IMR-90 (cell line): Measurements from ENCODE around the gene TMPRSS2. TPM values are rescaled to one million over a fixed set of nuclear protein-coding genes. Genes with fewer than 3 reads are reported as not detected.
"Not testable (repeated sequence)": the region's sequence is repeated elsewhere in the genome, so short reads cannot be mapped to it uniquely, and the experiment has no call there.

Experiments used
- ATAC-seq: fragments of 200-7000 bp; cut with Tn5 transposase; 2 replicates; pipeline ENCODE4 v1.9.1; 2020; ENCODE audit warnings: low read depth, mild to moderate bottlenecking, moderate library complexity
- BruUV-seq: library from RNA; stranded (reverse); fragments of 400-500 nt; replicated peaks from 2 replicates; lab custom pipeline; 2021; lab: Mats Ljungman, UMichigan
- CTCF ChIA-PET: fragments of 300-600 bp; formaldehyde crosslinking; extraction: SDS; loops from one replicate; lab custom pipeline; 2021; ENCODE audit warnings: antibody characterized with exemption; lab: Yijun Ruan, JAX
- POLR2A ChIA-PET: fragments of 300-600 bp; sonication (Branson Sonifier 250); formaldehyde crosslinking; loops from one replicate; lab custom pipeline; 2022; ENCODE audit warnings: antibody characterized with exemption; ENCODE audit not compliant: unreplicated experiment; lab: Charles Lee
- DNase-seq: peaks from one replicate; pipeline ENCODE4 v3.0.0; 2013
- H2AFZ ChIP-seq: replicated peaks from 2 replicates; pipeline ENCODE3; 2013; ENCODE audit warnings: low read length, mild to moderate bottlenecking; ENCODE audit not compliant: poor library complexity
- H2AK5ac ChIP-seq: 2 replicates; pipeline ENCODE4 v1.6.1; 2013; ENCODE audit warnings: low read depth, low read length, inconsistent platforms
- H2AK9ac ChIP-seq: replicated peaks from 2 replicates; pipeline ENCODE3; 2013; ENCODE audit warnings: mild to moderate bottlenecking, low read depth, low read length, moderate library complexity; ENCODE audit not compliant: poor library complexity
- H2BK120ac ChIP-seq: 2 replicates; pipeline ENCODE4 v1.6.1; 2013; ENCODE audit warnings: low read depth, low read length, inconsistent platforms
- H2BK15ac ChIP-seq: 3 replicates; pipeline ENCODE4 v1.6.1; 2013; ENCODE audit warnings: low read depth, low read length, inconsistent platforms
- H2BK20ac ChIP-seq: 2 replicates; pipeline ENCODE4 v1.6.1; 2013; ENCODE audit warnings: low read depth, mild to moderate bottlenecking, inconsistent platforms, low read length, moderate library complexity
- H2BK5ac ChIP-seq: 2 replicates; pipeline ENCODE4 v1.6.1; 2013; ENCODE audit warnings: mild to moderate bottlenecking, low read depth, low read length, inconsistent platforms; ENCODE audit not compliant: poor library complexity, severe bottlenecking
- H3K14ac ChIP-seq: replicated peaks from 2 replicates; pipeline ENCODE4 v1.6.1; 2013; ENCODE audit warnings: low read depth, low read length, inconsistent platforms
- H3K18ac ChIP-seq: 2 replicates; pipeline ENCODE4 v1.6.1; 2013; ENCODE audit warnings: low read depth, low read length, control low read depth
- H3K23ac ChIP-seq: 2 replicates; pipeline ENCODE4 v1.6.1; 2013; ENCODE audit warnings: low read depth, low read length, inconsistent platforms
- H3K27ac ChIP-seq: 2 replicates; pipeline ENCODE4 v1.5.1; 2013; ENCODE audit warnings: mild to moderate bottlenecking, control low read depth, low read length; ENCODE audit not compliant: insufficient read depth
- H3K27me3 ChIP-seq: 2 replicates; pipeline ENCODE4 v1.6.1; 2013; ENCODE audit warnings: low read length; ENCODE audit not compliant: control insufficient read depth, insufficient read depth
- H3K36me3 ChIP-seq: 2 replicates; pipeline ENCODE4 v1.6.1; 2013; ENCODE audit warnings: low read length, mixed read lengths; ENCODE audit not compliant: control insufficient read depth, insufficient read depth
- H3K4ac ChIP-seq: 2 replicates; pipeline ENCODE4 v1.6.1; 2013; ENCODE audit warnings: low read depth, low read length, inconsistent platforms
- H3K4me1 ChIP-seq: 2 replicates; pipeline ENCODE4 v1.6.1; 2013; ENCODE audit warnings: low read length, mixed read lengths; ENCODE audit not compliant: control insufficient read depth, insufficient read depth
- H3K4me2 ChIP-seq: 2 replicates; pipeline ENCODE4 v1.6.1; 2013; ENCODE audit warnings: low read depth, mild to moderate bottlenecking, control low read depth, low read length, moderate library complexity
- H3K4me3 ChIP-seq: 2 replicates; pipeline ENCODE4 v1.5.1; 2013; ENCODE audit warnings: low read depth, mild to moderate bottlenecking, control low read depth, low read length, moderate library complexity; ENCODE audit not compliant: insufficient read depth
- H3K56ac ChIP-seq: 2 replicates; pipeline ENCODE4 v1.6.1; 2013; ENCODE audit warnings: low read length, inconsistent platforms; ENCODE audit not compliant: insufficient read depth; ENCODE audit errors: extremely low read depth
- H3K79me1 ChIP-seq, 2 experiments: 2 replicates each; pipeline ENCODE4 v1.6.1; 2013; ENCODE audit warnings: low read length in 2 of 2, inconsistent platforms in 1 of 2, low read depth in 1 of 2
- H3K9ac ChIP-seq: 2 replicates; pipeline ENCODE4 v1.6.1; 2013; ENCODE audit warnings: low read depth, low read length, control low read depth
- H3K9me1 ChIP-seq: 2 replicates; pipeline ENCODE4 v1.6.1; 2013; ENCODE audit warnings: low read length, inconsistent platforms; ENCODE audit not compliant: insufficient read depth
- H3K9me3 ChIP-seq: 2 replicates; pipeline ENCODE4 v1.6.1; 2013; ENCODE audit warnings: low read length; ENCODE audit not compliant: control insufficient read depth, insufficient read depth
- H4K20me1 ChIP-seq: 2 replicates; pipeline ENCODE4 v1.6.1; 2013; ENCODE audit warnings: low read length, inconsistent platforms; ENCODE audit not compliant: insufficient read depth
- H4K5ac ChIP-seq: 2 replicates; pipeline ENCODE4 v1.6.1; 2013; ENCODE audit warnings: mild to moderate bottlenecking, low read depth, low read length, control low read depth
- H4K8ac ChIP-seq, 2 experiments: 2 replicates each; pipeline ENCODE4 v1.6.1; 2013; ENCODE audit warnings: low read depth in 2 of 2, low read length in 2 of 2, control low read depth in 1 of 2, inconsistent platforms in 1 of 2
- H4K91ac ChIP-seq: 2 replicates; pipeline ENCODE4 v1.6.1; 2013; ENCODE audit warnings: low read depth, low read length, inconsistent platforms; ENCODE audit not compliant: insufficient read depth
- WGBS, 2 experiments: methylation state at CpG; one replicate each; pipeline versions ENCODE4 v1.1.5 to v1.1.7; 2013; ENCODE audit warnings: missing lambda C conversion rate in 2 of 2; ENCODE audit not compliant: insufficient read length in 1 of 2; ENCODE audit errors: extremely low coverage in 2 of 2; 5-methylcytosine and 5-hydroxymethylcytosine counted together
- dilution Hi-C: fragments of 300-500 bp; cut with HindIII; formaldehyde crosslinking; loops from one replicate; pipeline ENCODE4 v1.14.3; 2018; ENCODE audit warnings: low sequenced_read_pairs; ENCODE audit not compliant: unreplicated experiment
- in situ Hi-C: fragments of 300-500 bp; cut with MboI; formaldehyde crosslinking; loops from 3 replicates; pipeline ENCODE4 v1.14.3; 2019; ENCODE audit warnings: low sequenced_read_pairs, inconsistent platforms, mixed read lengths
- intact Hi-C: fragments of 100-400 bp; cut with micrococcal nuclease; formaldehyde crosslinking; loops from 2 replicates; pipeline ENCODE4 v1.10.0; 2022
- polyA plus RNA-seq, 3 experiments: library from polyadenylated mRNA; depleted of rRNA; stranded (reverse); fragments of >200 nt; gene quantifications; 2 replicates each; pipeline ENCODE4 v1.2.3, GENCODE V29; 2012; ENCODE audit warnings: low replicate concordance in 1 of 3
- total RNA-seq: library from RNA; depleted of rRNA; stranded (reverse); fragments of >200 nt; gene quantifications from 2 replicates; pipeline ENCODE4 v1.2.3, GENCODE V29; 2012

The TMPRSS2 gene
- total and polyA plus RNA-seq, 2 of the 4 experiments (the other 2 are of a cell fraction): not detected

GRCh38 chr21:41420998-41421397 lies 87.0 kb downstream of the TMPRSS2 start:
- H2AFZ ChIP-seq, CTCF ChIA-PET, in situ Hi-C loops, H3K4me1 ChIP-seq, H3K4me3 ChIP-seq, H2BK5ac ChIP-seq, H3K27me3 ChIP-seq, dilution Hi-C loops, H3K27ac ChIP-seq, H4K20me1 ChIP-seq, BruUV-seq, POLR2A ChIA-PET, H3K9me1 ChIP-seq, H3K14ac ChIP-seq, H2BK15ac ChIP-seq, H2BK20ac ChIP-seq, H3K79me1 ChIP-seq, ATAC-seq, H3K18ac ChIP-seq, H3K9me3 ChIP-seq, H3K4me2 ChIP-seq, DNase-seq, H2AK9ac ChIP-seq, H2AK5ac ChIP-seq, H3K36me3 ChIP-seq, H2BK120ac ChIP-seq, H3K9ac ChIP-seq, H3K56ac ChIP-seq, H3K23ac ChIP-seq, H4K91ac ChIP-seq, H4K5ac ChIP-seq, H3K4ac ChIP-seq: not testable (repeated sequence)
- peak overlapping the region in 1 of 2 experiments; percentile 88; a peak in 1 of 4 replicates for H4K8ac ChIP-seq
- intact Hi-C loops: loop anchor here (5.0 kb wide), 1 partner anchor 59 kb away; the partner anchor contains the start of gene MX2
- WGBS, 2 experiments: no CpG with 5 or more reads among the region's 8 CpGs
